Body of pancreas (tissue), 4 donors: ENCODE results near the gene MSI2. TPM values are rescaled to one million over a fixed set of nuclear protein-coding genes. Genes with fewer than 3 reads are reported as not detected.

ENCODE experiments used
- ATAC-seq: fragments of 150-250 bp; one replicate; pipeline ENCODE4 v1.9.1; 2016
- DNase-seq, 4 donors: peaks; one replicate each; pipeline ENCODE4 v3.0.0-alpha.2; 2019
- H3K27ac ChIP-seq, 4 donors: fragments of 200-600 bp; sonication (generic); 1 replicate in 3 of 4; 2 replicates in 1 of 4; pipeline versions ENCODE4 v1.5.1 to v1.6.1; 2016 to 2019; ENCODE audit warnings: mild to moderate bottlenecking in 1 of 4, mixed read lengths in 1 of 4, moderate library complexity in 1 of 4
- H3K27me3 ChIP-seq, 2 donors: fragments of 200-600 bp; sonication (generic); one replicate each; pipeline ENCODE4 v1.6.0; 2016; ENCODE audit warnings: mild to moderate bottlenecking in 1 of 2
- H3K36me3 ChIP-seq, 2 donors: fragments of 200-600 bp; sonication (generic); replicated peaks in 1 of 2; 2 replicates each; pipeline ENCODE4 v1.5.1; 2016; ENCODE audit warnings: low read depth in 2 of 2; ENCODE audit not compliant: insufficient read depth in 1 of 2
- H3K4me1 ChIP-seq: fragments of 200-600 bp; sonication (generic); one replicate; pipeline ENCODE4 v1.6.0; 2016
- H3K4me3 ChIP-seq, 2 donors: fragments of 200-600 bp; sonication (generic); 1 replicate in 1 of 2; 2 replicates in 1 of 2; pipeline ENCODE4 v1.5.1; 2016 to 2019
- H3K9me3 ChIP-seq, 3 donors: fragments of 200-600 bp; sonication (generic); 1 replicate in 2 of 3; 2 replicates in 1 of 3; pipeline ENCODE4 v1.5.1; 2016
- CTCF ChIP-seq, 7 experiments: fragments of 450-650 bp in 4 of 7; fragments of 200-600 bp in 3 of 7; sonication (generic) in 3 of 7; IDR thresholded peaks; one replicate each; pipeline ENCODE4 v1.5.1; 2016 to 2019; ENCODE audit warnings: antibody characterized with exemption in 7 of 7
- POLR2A ChIP-seq, 3 donors: fragments of 450-650 bp; IDR thresholded peaks; one replicate each; pipeline ENCODE4 v1.6.1; 2016; ENCODE audit warnings: antibody characterized with exemption in 3 of 3, mild to moderate bottlenecking in 2 of 3
- WGBS, 2 donors: methylation state at CpG; one replicate each; pipeline ENCODE4 v1.1.5; 2017; 5-methylcytosine and 5-hydroxymethylcytosine counted together
- intact Hi-C: fragments of 100-400 bp; cut with DNase I; formaldehyde crosslinking; loops from one replicate; pipeline ENCODE4 v1.15.1; 2023
- total RNA-seq, 2 donors: library from RNA; depleted of rRNA; stranded (reverse); fragments of >200 nt; gene quantifications; one replicate each; pipeline ENCODE4 v1.1.0, GENCODE V29; 2016

MSI2 gene
- total RNA-seq, 2 donors from 2014 or later, result 21.1 to 28.5 TPM

- WGBS, 2 donors, result 93 to 94% methylated on average over 2 to 4 of the region's 4 CpGs
- Histone ChIP-seq H3K4me3 (no peak overlapping the region), H3K9me3 (no peaks in the 10 kb centered on the region), H3K36me3 (no peaks in the 10 kb centered on the region), H3K27ac (peak overlapping the region in 2 of 4 donors; percentile 21 to 42), H3K4me1 (peaks cover 14% of the 10 kb centered on the region), H3K27me3 (no peaks in the 10 kb centered on the region)
- DNase-seq, result no peak
- no peak for ATAC-seq
- no peak for TF ChIP-seq POLR2A (IDR thresholded peaks at IDR 0.05)
- no peak for TF ChIP-seq CTCF (IDR thresholded peaks at IDR 0.05)
- intact Hi-C loops, result no loop called here
These were observed 205.8 kb downstream of the MSI2 start for GRCh38 chr17:57462007-57462579.

- Histone ChIP-seq H3K27me3 (no peaks in the 10 kb centered on the region), H3K36me3 (no peaks in the 10 kb centered on the region), H3K9me3 (no peaks in the 10 kb centered on the region), H3K27ac (peak overlapping the region in 3 of 4 donors; percentile 3 to 42 (median 17)), H3K4me3 (no peak overlapping the region), H3K4me1 (peaks cover 14% of the 10 kb centered on the region)
- peak; percentile 38 for ATAC-seq
- no peak for TF ChIP-seq POLR2A (IDR thresholded peaks at IDR 0.05)
- TF ChIP-seq CTCF (IDR thresholded peaks at IDR 0.05), result no peak
- intact Hi-C loops, result no loop called here
- 66 to 72% methylated on average over 8 to 9 of the region's 9 CpGs for WGBS, 2 donors
- no peak for DNase-seq
These were observed 207.0 kb downstream of the MSI2 start for GRCh38 chr17:57463103-57463885.

GRCh38 chr17:57464191-57464864 lies 208.0 kb downstream of the MSI2 start:
- Histone ChIP-seq H3K9me3 (no peaks in the 10 kb centered on the region), H3K27me3 (no peaks in the 10 kb centered on the region), H3K4me1 (peaks cover 14% of the 10 kb centered on the region), H3K36me3 (no peaks in the 10 kb centered on the region), H3K27ac (no peak overlapping the region), H3K4me3 (no peak overlapping the region)
- TF ChIP-seq POLR2A (IDR thresholded peaks at IDR 0.05) (no peak), CTCF (IDR thresholded peaks at IDR 0.05) (no peak)
- DNase-seq (no peak), ATAC-seq (no peak)
- intact Hi-C loops, result no loop called here
- WGBS, 2 donors, result 88 to 89% methylated on average over 11 of the region's 11 CpGs

GRCh38 chr17:57465610-57466009 lies 209.3 kb downstream of the MSI2 start:
- Histone ChIP-seq H3K9me3 (no peaks in the 10 kb centered on the region), H3K4me3 (no peak overlapping the region), H3K27me3 (no peaks in the 10 kb centered on the region), H3K36me3 (no peaks in the 10 kb centered on the region), H3K4me1 (peaks cover 14% of the 10 kb centered on the region), H3K27ac (no peak overlapping the region)
- DNase-seq (no peak), ATAC-seq (no peak)
- TF ChIP-seq CTCF (IDR thresholded peaks at IDR 0.05) (no peak), POLR2A (IDR thresholded peaks at IDR 0.05) (no peak)
- intact Hi-C loops, result no loop called here
- 82 to 98% methylated on average over 4 to 5 of the region's 5 CpGs for WGBS, 2 donors
